ENCODE results near the gene MBOAT2.

- TF ChIP-seq CTCF (IDR thresholded peaks at IDR 0.05), result no peak
- TF ChIP-seq POLR2A (IDR thresholded peaks at IDR 0.05), result no peak
Observed at GRCh38 chr2:9010866-9011265, 7.4 kb upstream of the MBOAT2 start.
